Stimulated activated naive B cell treated with anti-CD40 and anti-IgM and Interleukin-4, amounts not matched to agents 10 μg/mL and 1 μg/mL and 100 μg/mL, for 72 hours (primary cell): Measurements from ENCODE around the gene BFSP2.

ENCODE experiments used
- ATAC-seq, 2 donors: fragments of 150-1000 bp; cut with Tn5 transposase; replicated peaks; 2 replicates each; pipeline ENCODE4 v1.10.0; 2021; ENCODE audit warnings: moderate library complexity in 1 of 2
- DNase-seq: peaks from one replicate; pipeline ENCODE4 v3.0.0; 2021
- H3K27ac Mint-ChIP-seq: one replicate; pipeline ENCODE4 v1.8.0; 2022; ENCODE audit warnings: mild to moderate bottlenecking, mixed read lengths
- H3K27me3 Mint-ChIP-seq, 2 donors: one replicate each; pipeline ENCODE4 v1.8.0; 2022; ENCODE audit warnings: mixed read lengths in 2 of 2
- H3K36me3 Mint-ChIP-seq, 2 donors: one replicate each; pipeline ENCODE4 v1.8.0; 2022; ENCODE audit warnings: mixed read lengths in 2 of 2, mild to moderate bottlenecking in 1 of 2
- H3K4me1 Mint-ChIP-seq, 2 donors: one replicate each; pipeline ENCODE4 v1.8.0; 2022; ENCODE audit warnings: mixed read lengths in 2 of 2, mild to moderate bottlenecking in 1 of 2
- H3K4me3 Mint-ChIP-seq, 2 donors: one replicate each; pipeline ENCODE4 v1.8.0; 2022; ENCODE audit warnings: mild to moderate bottlenecking in 2 of 2, mixed read lengths in 2 of 2, moderate library complexity in 1 of 2
- H3K9me3 Mint-ChIP-seq, 2 donors: one replicate each; pipeline ENCODE4 v1.8.0; 2022; ENCODE audit warnings: mixed read lengths in 2 of 2, mild to moderate bottlenecking in 1 of 2

Gene BFSP2

DNA sequence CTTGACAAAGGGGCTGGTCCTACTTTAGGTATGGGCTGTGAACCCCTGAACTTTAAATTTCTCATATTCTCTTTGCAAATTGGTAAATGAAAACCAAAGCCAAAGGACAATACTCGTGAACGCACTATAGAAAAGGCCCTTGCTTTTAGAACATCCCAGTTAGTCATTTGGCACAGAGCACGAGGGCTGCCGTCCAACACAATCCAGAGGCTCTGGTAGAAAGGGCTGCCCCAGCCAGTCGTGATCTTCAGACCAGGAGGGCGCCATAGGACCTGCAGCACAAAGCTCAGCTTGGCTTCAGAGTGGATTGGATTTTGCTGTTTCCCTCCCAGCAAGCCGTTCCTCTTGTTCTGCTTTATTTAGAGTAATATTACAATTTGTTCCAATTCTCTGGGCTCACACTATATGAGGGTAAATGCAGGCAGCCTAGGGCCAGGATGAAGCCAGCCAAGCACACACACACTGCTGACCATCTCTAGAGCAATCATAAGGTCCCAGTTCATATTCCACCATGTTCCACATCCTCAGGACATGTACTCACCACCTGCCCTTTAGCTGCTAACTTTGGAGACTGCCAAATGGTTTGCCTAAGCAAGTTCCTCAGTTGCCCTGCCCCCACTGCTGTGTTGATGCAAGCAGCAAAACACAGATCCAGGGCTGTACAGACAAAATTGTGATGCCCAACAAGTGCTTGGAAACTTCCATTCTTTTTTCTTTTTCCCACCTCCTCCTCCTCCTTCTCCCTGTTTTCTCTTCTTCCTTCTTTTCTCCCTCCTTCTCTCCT is 6.0 kb upstream of the BFSP2 start:
- peaks cover 5 to 10% of the 10 kb centered on the region in 2 donors for H3K27me3 Mint-ChIP-seq

DNA sequence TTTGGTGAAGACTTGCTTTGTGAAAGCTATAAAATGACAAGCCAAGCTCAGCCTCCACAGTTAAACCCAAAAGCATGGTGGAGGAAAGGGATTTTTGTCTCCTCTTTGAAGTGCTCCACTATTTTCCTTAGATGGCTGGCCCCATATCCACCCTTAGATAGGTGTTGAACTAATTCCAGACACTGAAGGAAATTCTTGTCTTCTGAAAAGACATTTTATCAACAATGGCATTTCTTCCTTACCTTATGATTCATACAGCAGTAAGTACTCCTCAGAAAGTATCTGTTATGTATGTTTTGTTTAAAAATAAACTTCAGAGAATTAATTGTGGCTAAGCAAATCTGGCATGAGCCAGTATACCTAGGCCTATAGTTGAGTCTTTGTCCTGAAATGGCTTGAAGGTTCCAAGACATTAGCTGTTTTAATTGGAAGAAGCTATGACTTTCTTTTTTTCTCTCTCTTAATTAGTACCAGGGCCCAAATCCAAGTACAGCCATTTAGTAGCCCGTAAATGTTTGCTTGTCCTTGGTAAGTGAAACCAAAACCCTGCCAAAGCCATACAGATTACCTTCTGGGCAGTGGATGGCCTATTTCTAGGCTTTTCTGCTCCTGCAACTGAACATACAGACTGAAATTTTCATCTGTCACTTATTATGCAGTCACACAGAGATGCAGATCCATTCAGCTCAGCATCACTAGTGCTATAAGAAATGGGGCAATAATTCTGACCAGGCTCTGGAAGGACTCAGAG is 5.1 kb upstream of the BFSP2 start:
- DNase-seq = no peak
- ATAC-seq = no peak
- Mint-ChIP-seq H3K9me3 (peaks cover 4 to 5% of the 10 kb centered on the region in 2 donors), H3K4me3 (no peak overlapping the region), H3K4me1 (peaks cover 2 to 5% of the 10 kb centered on the region in 2 donors), H3K27ac (no peak overlapping the region), H3K27me3 (peaks cover 13 to 18% of the 10 kb centered on the region in 2 donors), H3K36me3 (peaks cover 0 to 3% of the 10 kb centered on the region in 2 donors)

More for the DNA sequence above, 6.0 kb upstream of the BFSP2 start:
- ATAC-seq (no peak), DNase-seq (no peak)
- Mint-ChIP-seq H3K4me3 (no peak overlapping the region), H3K36me3 (peaks cover 0 to 3% of the 10 kb centered on the region in 2 donors), H3K27ac (no peak overlapping the region), H3K4me1 (peaks cover 2 to 5% of the 10 kb centered on the region in 2 donors), H3K9me3 (peaks cover 4 to 5% of the 10 kb centered on the region in 2 donors)

DNA sequence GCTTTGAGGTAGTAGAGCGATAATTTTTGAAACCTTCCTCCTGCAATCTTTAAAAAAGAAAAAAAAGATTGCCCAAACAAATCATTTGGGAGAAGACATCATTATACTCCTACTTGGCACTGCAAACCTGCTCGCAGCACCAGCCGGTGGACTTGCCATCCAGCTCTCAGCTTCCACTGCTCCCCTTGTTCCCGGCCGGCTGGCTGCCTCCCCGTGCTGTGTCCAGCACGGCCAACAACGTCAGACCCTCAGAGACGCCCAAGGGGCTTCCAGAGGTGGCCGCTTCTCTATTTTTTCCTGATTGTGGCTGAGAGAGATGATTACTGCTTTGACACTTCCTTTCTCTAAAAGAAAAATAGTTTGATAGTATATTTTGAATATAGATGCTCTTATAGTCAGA is 3.0 kb upstream of the BFSP2 start:
- H3K4me3 Mint-ChIP-seq = no peak overlapping the region
- H3K27me3 Mint-ChIP-seq = peaks cover 16 to 27% of the 10 kb centered on the region in 2 donors
- H3K27ac Mint-ChIP-seq = no peak overlapping the region
- H3K9me3 Mint-ChIP-seq = peaks cover 4 to 5% of the 10 kb centered on the region in 2 donors
- peaks cover 2 to 5% of the 10 kb centered on the region in 2 donors for H3K4me1 Mint-ChIP-seq
- DNase-seq (no peak), ATAC-seq (no peak)
- H3K36me3 Mint-ChIP-seq = peaks cover 0 to 3% of the 10 kb centered on the region in 2 donors

DNA sequence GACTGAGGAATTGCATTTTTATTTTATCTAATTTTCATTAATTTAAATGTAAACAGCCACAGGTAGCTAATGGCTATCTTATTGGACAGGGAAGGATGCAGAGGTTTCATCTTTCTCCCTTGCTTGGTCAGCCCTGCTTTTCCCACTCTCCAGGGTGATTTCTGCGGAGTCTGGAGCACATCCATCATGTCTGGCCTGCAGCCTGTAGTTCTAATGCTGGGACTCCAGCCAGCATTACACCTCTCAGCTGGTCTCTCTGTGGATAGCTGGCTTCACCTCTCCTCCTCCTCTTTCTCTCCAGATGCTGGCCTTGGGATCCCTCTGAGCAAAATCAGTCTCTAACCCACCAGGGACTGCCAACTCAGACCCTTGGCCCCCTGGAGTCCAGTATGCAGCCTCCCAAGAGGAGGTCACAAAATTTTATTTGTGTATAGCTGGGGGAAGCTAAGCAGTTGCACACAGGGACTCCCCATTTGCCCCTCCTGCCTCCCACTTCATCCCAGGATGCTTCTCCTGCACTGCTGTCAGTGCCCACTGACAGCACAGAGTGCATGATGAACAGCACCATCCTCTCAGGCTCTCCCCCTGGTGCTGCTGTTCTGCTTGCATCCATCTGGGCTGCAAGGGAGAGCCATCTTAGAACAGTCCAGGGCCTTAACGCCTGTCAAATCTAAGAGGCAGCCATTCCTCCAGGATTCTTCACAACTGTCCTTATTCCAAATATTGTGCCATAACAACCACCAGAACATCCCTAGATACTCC is 1.7 kb downstream of the BFSP2 start:
- Mint-ChIP-seq H3K4me3 (no peak overlapping the region), H3K36me3 (no peaks in the 10 kb centered on the region), H3K9me3 (no peaks in the 10 kb centered on the region), H3K27me3 (peaks cover 15 to 29% of the 10 kb centered on the region in 2 donors), H3K4me1 (no peaks in the 10 kb centered on the region), H3K27ac (no peak overlapping the region)
- ATAC-seq (no peak), DNase-seq (no peak)

DNA sequence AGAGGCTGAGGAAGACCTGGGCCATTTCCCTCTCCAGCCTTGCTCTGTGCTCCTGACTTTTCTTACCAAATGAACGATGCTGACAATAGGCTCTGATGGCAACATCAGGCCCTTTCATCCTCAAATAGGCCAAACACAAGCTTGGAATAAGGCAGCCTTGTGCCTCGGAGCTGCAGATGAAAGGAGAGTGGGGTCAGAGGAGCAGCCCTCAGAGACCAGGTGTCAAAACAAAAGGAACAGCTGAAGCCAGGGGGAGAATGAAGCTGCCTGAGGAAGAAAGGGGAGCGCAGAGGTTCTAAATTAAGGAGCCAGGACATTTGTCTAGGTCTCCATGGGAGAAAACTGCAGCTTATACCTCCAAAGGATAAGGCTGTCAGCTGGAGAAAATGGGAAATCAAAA is 5.1 kb downstream of the BFSP2 start:
- DNase-seq (no peak), ATAC-seq (no peak)
- no peaks in the 10 kb centered on the region for H3K4me1 Mint-ChIP-seq
- H3K27me3 Mint-ChIP-seq = peaks cover 12 to 32% of the 10 kb centered on the region in 2 donors
- no peak overlapping the region for H3K4me3 Mint-ChIP-seq
- H3K9me3 Mint-ChIP-seq = no peaks in the 10 kb centered on the region
- H3K27ac Mint-ChIP-seq = no peak overlapping the region
- no peaks in the 10 kb centered on the region for H3K36me3 Mint-ChIP-seq

DNA sequence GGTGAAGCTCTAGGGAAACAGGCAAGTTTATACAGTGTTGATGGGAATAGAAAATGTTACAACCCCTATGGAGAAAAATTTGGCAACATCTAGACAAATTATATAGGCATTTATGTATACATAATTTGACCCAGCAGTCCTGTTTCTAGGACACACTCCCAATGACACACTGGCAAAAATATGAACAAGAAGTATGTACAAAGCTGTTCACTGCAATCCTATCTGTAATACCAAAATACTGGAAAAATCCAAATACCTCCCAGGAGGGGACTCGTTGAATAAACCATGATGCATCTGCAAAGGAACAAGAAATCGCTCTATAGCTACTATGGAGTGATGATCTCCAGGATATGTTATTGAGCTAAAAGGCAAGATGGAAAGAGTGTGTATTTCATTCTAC is 8.5 kb downstream of the BFSP2 start:
- ATAC-seq = no peak
- Mint-ChIP-seq H3K27ac (no peak overlapping the region), H3K36me3 (no peaks in the 10 kb centered on the region), H3K9me3 (no peaks in the 10 kb centered on the region), H3K4me3 (no peak overlapping the region), H3K27me3 (peaks cover 18 to 43% of the 10 kb centered on the region in 2 donors), H3K4me1 (peaks cover 0 to 3% of the 10 kb centered on the region in 2 donors)
- DNase-seq = no peak

DNA sequence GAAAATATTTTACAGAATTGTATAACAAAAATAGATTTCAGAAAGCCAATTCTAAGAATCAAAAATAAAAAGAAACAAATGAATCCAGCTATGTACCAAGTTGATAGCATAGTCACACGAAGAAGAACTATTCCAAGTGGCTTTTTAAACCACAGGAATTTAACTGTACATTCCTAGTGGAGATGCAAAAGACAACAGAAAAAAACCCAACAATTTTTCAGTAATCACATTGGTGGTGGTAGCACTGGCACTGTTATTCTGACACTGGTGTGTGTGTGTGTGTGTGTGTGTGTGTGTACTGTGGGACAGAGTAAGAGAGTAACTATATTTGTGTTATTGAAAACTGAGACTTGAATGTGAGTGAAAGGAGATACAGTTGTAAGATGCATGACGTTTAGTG is 9.1 kb downstream of the BFSP2 start:
- DNase-seq (no peak), ATAC-seq (no peak)
- Mint-ChIP-seq H3K4me1 (peaks cover 0 to 3% of the 10 kb centered on the region in 2 donors), H3K9me3 (no peaks in the 10 kb centered on the region), H3K36me3 (no peaks in the 10 kb centered on the region), H3K27me3 (peaks cover 18 to 43% of the 10 kb centered on the region in 2 donors), H3K27ac (no peak overlapping the region), H3K4me3 (no peak overlapping the region)

DNA sequence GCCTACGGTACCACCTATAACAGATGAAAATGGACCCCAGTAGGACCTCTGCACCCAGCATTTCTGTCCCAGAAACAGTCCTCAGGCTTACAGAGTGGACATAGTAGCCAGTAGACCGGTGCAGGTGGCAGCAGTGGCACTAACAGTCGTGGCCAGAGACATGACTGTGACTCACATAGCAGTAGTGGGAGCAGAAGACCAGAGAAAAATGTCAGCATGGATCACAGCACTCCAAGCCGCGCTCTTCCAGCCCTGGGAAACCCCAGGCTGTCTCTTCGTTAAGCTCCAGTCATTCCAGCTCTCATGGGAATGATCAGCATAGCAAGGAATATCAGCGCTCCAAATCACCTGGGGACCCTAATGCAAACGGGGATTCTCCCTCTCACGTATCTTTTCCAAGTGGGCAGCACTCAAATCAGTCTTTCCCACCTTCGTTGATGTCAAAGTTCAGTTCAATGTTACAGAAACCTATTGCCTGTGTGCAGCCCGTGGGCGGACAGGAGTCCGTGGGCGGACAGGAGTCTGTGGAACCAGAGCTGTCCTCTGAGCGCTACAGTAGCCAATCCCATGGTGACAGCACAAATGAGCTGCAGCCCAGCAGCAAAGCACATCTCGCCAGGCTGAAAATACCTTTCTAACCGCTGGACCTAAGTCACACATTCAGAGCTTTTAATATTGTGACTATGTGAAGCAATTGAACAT is 10.5 kb downstream of the BFSP2 start:
- no peak overlapping the region for H3K27ac Mint-ChIP-seq
- H3K4me3 Mint-ChIP-seq = no peak overlapping the region
- no peaks in the 10 kb centered on the region for H3K36me3 Mint-ChIP-seq
- H3K27me3 Mint-ChIP-seq = peaks cover 22 to 37% of the 10 kb centered on the region in 2 donors
- no peak for DNase-seq
- no peaks in the 10 kb centered on the region for H3K9me3 Mint-ChIP-seq
- no peak for ATAC-seq
- peaks cover 0 to 3% of the 10 kb centered on the region in 2 donors for H3K4me1 Mint-ChIP-seq

DNA sequence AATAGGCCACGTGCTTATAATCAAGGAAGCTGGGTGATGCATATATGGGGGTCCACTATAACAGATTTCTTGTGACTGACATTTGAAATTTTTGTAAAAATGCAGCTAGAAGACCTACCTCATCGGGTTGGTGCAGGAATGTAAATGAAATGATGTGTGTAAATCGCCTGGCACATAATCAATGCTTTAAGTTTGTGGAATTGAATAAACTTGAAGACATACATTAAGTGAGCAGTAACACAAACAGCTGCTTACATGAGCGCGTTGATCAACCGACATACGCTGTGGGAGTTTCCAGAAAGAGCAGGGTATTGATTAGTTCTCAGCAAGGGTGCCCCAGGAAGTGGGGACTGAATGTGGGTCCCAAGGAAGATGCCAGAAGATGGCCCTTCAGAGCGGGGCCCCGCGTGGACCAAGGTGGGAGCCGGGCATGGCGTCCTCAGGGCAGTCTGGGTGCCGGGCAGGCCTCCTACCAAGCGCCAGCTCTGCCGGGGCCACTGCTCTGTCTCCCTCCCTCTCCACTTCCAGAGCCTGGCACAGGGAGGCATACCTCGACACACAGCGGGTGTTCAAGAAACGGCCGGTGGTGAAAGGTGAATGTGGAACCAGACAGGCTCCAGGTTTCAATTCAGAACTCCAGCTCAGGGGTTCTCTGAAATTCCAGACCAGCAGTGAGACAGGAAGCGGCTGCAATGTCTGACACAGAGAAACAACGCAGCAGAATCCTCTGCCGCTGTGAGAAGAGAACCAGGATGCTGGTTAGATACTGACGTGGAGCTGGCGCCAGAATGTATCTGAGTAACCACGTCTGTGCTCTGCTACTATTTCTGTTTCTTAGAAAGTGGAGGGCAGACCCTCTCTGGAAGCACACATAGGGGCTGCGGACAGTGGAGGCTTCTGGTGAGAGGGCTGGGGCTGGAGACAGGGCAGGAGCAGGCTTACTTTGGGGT is 12.6 kb downstream of the BFSP2 start:
- Mint-ChIP-seq H3K9me3 (no peaks in the 10 kb centered on the region), H3K4me1 (peaks cover 0 to 3% of the 10 kb centered on the region in 2 donors), H3K27ac (no peak overlapping the region), H3K27me3 (peaks cover 21 to 36% of the 10 kb centered on the region in 2 donors), H3K4me3 (no peak overlapping the region), H3K36me3 (no peaks in the 10 kb centered on the region)
- no peak for ATAC-seq
- no peak for DNase-seq

DNA sequence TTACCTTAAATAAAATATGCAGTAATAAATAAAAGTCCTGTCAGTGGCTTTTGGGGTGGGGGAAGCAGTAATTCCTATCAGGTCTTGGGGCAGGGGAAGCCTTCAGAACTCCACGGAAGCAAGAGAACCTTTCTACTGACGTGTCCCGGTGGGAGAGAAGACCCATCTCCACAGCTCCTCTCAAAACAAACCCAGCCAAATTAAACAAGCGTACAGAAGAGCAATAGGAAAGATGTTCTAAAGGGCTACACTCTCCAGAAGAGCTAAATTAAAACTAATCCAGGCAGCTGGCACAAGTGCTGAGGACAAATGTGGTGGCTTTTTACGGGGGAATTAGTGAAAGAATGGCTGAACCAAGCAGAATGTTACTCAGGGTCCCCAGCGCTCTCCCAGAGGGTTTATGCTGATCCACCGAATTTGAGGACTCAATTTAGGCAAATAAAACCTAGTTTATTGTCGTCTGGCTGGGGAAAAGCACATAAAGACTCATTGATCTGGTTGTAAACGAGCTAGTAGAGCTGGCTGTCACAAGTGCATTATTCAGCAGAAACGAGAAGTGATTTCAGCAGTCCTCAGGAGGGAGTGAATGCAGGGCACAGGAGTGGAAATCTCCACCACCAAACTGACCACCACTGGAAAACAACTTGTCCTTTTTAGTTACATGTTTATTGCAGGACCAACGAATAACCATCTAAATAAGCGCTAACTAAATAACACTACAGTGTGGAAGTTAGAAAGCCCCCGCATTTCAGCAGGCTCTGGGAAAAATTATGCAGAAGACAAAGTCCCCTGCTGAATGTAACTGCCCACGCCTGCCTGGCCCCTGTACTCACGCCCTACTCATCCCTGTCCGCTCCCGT is 13.5 kb downstream of the BFSP2 start:
- ATAC-seq = no peak

DNA sequence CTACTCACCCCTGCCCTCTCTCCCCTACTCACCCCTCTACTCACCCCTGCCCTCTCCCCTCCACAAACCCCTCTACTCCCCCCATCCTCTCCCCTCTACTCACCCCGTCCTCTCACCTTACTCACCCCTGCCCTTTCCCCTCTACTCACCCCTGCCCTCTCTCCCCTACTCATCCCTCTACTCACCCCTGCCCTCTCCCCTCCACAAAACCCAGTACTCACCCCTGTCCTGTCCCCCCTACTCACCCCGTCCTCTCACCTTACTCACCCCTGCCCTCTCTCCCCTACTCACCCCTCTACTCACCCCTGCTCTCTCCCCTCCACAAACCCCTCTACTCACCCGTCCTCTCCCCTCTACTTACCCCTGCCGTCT is 14.2 kb downstream of the BFSP2 start:
- H3K4me3 Mint-ChIP-seq = no peak overlapping the region
- H3K36me3 Mint-ChIP-seq = no peaks in the 10 kb centered on the region
- peaks cover 32 to 38% of the 10 kb centered on the region in 2 donors for H3K27me3 Mint-ChIP-seq
- no peak for ATAC-seq
- H3K4me1 Mint-ChIP-seq = peaks cover 0 to 3% of the 10 kb centered on the region in 2 donors
- DNase-seq = no peak
- no peak overlapping the region for H3K27ac Mint-ChIP-seq
- no peaks in the 10 kb centered on the region for H3K9me3 Mint-ChIP-seq

More for the DNA sequence above, 13.5 kb downstream of the BFSP2 start:
- Mint-ChIP-seq H3K4me3 (no peak overlapping the region), H3K4me1 (peaks cover 0 to 3% of the 10 kb centered on the region in 2 donors), H3K27ac (no peak overlapping the region), H3K27me3 (peaks cover 29 to 36% of the 10 kb centered on the region in 2 donors), H3K9me3 (no peaks in the 10 kb centered on the region), H3K36me3 (no peaks in the 10 kb centered on the region)
- no peak for DNase-seq

DNA sequence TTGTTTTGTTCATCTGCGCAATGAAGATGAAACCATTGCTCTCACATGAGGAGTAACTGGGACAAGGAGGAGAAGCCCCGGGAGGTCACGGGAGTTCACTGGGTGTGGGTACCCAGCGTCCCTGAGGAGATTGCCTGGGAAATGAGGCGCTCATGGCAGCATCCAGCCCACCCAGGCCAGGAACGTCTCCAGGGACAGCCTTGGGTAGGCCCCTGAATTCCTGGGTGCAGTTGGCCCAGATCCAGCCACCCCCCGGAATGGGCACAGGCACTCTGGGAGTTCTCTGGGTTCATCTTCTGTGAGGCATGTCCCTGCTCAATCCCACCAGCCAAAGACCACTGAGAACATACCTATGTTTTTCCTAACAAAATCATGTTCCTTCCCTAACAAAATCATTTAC is 18.5 kb downstream of the BFSP2 start:
- H3K27me3 Mint-ChIP-seq = peaks cover 43 to 44% of the 10 kb centered on the region in 2 donors
- H3K9me3 Mint-ChIP-seq = no peaks in the 10 kb centered on the region
- ATAC-seq (no peak), DNase-seq (no peak)
- no peak overlapping the region for H3K27ac Mint-ChIP-seq
- H3K36me3 Mint-ChIP-seq = no peaks in the 10 kb centered on the region
- no peak overlapping the region for H3K4me3 Mint-ChIP-seq
- no peaks in the 10 kb centered on the region for H3K4me1 Mint-ChIP-seq
